MM.1S (cell line): ENCODE results near the gene C3.

Experiments
- DNase-seq: peaks from one replicate; pipeline ENCODE4 v3.0.0-alpha.2; 2015
- H2AFZ ChIP-seq: fragments of 300-600 bp; sonication (generic); 2 replicates; pipeline ENCODE4 v1.6.0; 2016; ENCODE audit warnings: antibody characterized with exemption, low read length
- H3F3A ChIP-seq: fragments of 300-600 bp; sonication (generic); 2 replicates; pipeline ENCODE4 v1.6.1; 2016; ENCODE audit warnings: mild to moderate bottlenecking, antibody characterized with exemption, low read length, moderate library complexity, mixed read lengths; ENCODE audit not compliant: insufficient read depth
- H3K27ac ChIP-seq: fragments of 300-600 bp; sonication (generic); 2 replicates; pipeline ENCODE4 v1.5.1; 2016; ENCODE audit warnings: mild to moderate bottlenecking, low read length
- H3K27me3 ChIP-seq: fragments of 300-600 bp; sonication (generic); replicated peaks from 2 replicates; pipeline ENCODE4 v1.6.0; 2016; ENCODE audit warnings: low read length; ENCODE audit not compliant: insufficient read depth
- H3K36me3 ChIP-seq: fragments of 300-600 bp; sonication (generic); replicated peaks from 2 replicates; pipeline ENCODE4 v1.6.1; 2016; ENCODE audit warnings: mild to moderate bottlenecking, low read length, mixed read lengths; ENCODE audit not compliant: insufficient read depth
- H3K4me1 ChIP-seq: fragments of 300-600 bp; sonication (generic); 2 replicates; pipeline ENCODE4 v1.6.1; 2016; ENCODE audit warnings: low read length, mixed read lengths
- H3K4me2 ChIP-seq: fragments of 300-600 bp; sonication (generic); 2 replicates; pipeline ENCODE4 v1.6.0; 2016; ENCODE audit warnings: low read depth, low read length
- H3K4me3 ChIP-seq: fragments of 300-600 bp; sonication (generic); 2 replicates; pipeline ENCODE4 v1.5.1; 2016; ENCODE audit warnings: low read length, mixed read lengths
- H3K79me2 ChIP-seq: fragments of 300-600 bp; sonication (generic); 2 replicates; pipeline ENCODE4 v1.6.1; 2016; ENCODE audit warnings: mixed run types, low read length, mixed read lengths
- H3K9ac ChIP-seq: fragments of 300-600 bp; sonication (generic); 2 replicates; pipeline ENCODE4 v1.6.1; 2016; ENCODE audit warnings: low read length, mixed read lengths
- H3K9me2 ChIP-seq: fragments of 300-600 bp; sonication (generic); replicated peaks from 2 replicates; pipeline ENCODE4 v1.6.1; 2016; ENCODE audit warnings: mild to moderate bottlenecking, low read length, mixed read lengths; ENCODE audit not compliant: insufficient read depth
- H3K9me3 ChIP-seq: fragments of 300-600 bp; sonication (generic); replicated peaks from 2 replicates; pipeline ENCODE4 v1.6.1; 2016; ENCODE audit warnings: mild to moderate bottlenecking, low read length, mixed read lengths; ENCODE audit not compliant: insufficient read depth
- H4K20me1 ChIP-seq: fragments of 300-600 bp; sonication (generic); 2 replicates; pipeline ENCODE4 v1.6.1; 2016; ENCODE audit warnings: mild to moderate bottlenecking, low read length, moderate library complexity, mixed read lengths; ENCODE audit not compliant: insufficient read depth
- EZH2 ChIP-seq: fragments of 300-600 bp; sonication (generic); optimal IDR thresholded peaks from 2 replicates; pipeline ENCODE3; 2017; ENCODE audit warnings: low read depth, mild to moderate bottlenecking, antibody characterized with exemption, low read length, mixed read lengths
- EZH2phosphoT487 ChIP-seq: fragments of 300-600 bp; sonication (generic); IDR thresholded peaks from 2 replicates; pipeline ENCODE4 v1.6.1; 2018; ENCODE audit warnings: antibody characterized with exemption, low read length
- TF ChIP-seq, protein P1 (sequence below): fragments of 300-600 bp; sonication (generic); IDR thresholded peaks from 2 replicates; pipeline ENCODE4 v1.5.1; 2016; ENCODE audit warnings: antibody characterized with exemption, low read length, mixed read lengths

Gene C3

DNA sequence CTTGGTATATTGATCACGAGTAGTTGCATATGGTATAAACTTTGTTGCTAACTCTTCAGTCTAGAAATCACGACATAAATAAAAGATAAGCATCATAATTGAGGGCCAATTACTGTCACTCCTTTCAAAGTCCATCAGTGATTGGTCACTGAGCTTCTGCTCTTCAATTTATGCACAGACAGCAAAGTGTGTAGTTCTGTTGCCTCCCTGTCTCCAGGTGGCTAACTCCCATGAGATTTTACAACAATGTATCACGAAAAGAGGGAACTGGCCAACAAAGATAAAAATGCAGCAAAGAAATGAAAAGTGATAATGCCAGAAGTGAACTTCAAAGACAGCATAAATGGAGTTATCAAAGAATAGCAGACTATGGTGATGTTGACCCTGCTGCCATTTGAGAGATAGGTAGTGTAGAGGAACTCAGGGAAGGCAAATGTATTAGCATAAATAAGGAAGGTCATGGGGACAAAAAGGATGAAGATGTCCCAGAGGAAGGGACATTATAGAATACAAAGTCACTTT, 37.8 kb downstream of the C3 start:
- TF ChIP-seq EZH2phosphoT487 (no peak), EZH2 (no peak)
- TF ChIP-seq, protein P1, sequence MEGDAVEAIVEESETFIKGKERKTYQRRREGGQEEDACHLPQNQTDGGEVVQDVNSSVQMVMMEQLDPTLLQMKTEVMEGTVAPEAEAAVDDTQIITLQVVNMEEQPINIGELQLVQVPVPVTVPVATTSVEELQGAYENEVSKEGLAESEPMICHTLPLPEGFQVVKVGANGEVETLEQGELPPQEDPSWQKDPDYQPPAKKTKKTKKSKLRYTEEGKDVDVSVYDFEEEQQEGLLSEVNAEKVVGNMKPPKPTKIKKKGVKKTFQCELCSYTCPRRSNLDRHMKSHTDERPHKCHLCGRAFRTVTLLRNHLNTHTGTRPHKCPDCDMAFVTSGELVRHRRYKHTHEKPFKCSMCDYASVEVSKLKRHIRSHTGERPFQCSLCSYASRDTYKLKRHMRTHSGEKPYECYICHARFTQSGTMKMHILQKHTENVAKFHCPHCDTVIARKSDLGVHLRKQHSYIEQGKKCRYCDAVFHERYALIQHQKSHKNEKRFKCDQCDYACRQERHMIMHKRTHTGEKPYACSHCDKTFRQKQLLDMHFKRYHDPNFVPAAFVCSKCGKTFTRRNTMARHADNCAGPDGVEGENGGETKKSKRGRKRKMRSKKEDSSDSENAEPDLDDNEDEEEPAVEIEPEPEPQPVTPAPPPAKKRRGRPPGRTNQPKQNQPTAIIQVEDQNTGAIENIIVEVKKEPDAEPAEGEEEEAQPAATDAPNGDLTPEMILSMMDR = no peak
- H3K4me2 ChIP-seq = no peak overlapping the region

DNA sequence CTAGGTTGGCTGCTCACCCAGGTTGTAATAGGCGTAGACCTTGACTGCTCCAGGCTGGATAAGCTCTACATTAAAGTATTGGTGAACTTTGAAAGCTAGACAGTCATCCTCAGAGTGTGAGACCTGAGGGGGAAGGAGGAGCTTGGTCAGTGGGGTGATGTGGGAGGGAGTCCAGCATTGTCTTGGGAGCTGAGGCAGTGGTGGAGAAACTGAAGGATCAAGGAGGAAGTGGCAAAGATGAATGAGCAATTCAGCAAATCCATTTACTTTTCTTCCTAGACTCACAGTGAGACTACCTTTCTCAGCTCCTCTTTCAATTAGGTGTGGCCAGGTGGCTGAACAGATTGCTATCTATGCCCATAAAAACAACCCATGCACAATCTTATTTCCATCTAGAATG, 40.3 kb downstream of the C3 start:
- no peak overlapping the region for H2AFZ ChIP-seq
- H3K9me2 ChIP-seq = no peaks in the 10 kb centered on the region
- H3K4me1 ChIP-seq = peaks cover 5% of the 10 kb centered on the region
- H3K9ac ChIP-seq = no peak overlapping the region
- no peak for DNase-seq
- H3K9me3 ChIP-seq = no peaks in the 10 kb centered on the region
- H3K27ac ChIP-seq = no peak overlapping the region
- H3K36me3 ChIP-seq = no peaks in the 10 kb centered on the region
- H4K20me1 ChIP-seq = no peaks in the 10 kb centered on the region
- peaks cover 50% of the 10 kb centered on the region for H3K27me3 ChIP-seq
- TF ChIP-seq, protein P1 = no peak
- TF ChIP-seq EZH2 = no peak
- TF ChIP-seq EZH2phosphoT487 = no peak
- no peaks in the 10 kb centered on the region for H3K79me2 ChIP-seq
- H3F3A ChIP-seq = peaks cover 6% of the 10 kb centered on the region; the same call in 1 of the 2 replicates
- no peak overlapping the region for H3K4me3 ChIP-seq
- no peak overlapping the region for H3K4me2 ChIP-seq

More for the DNA sequence above, 37.8 kb downstream of the C3 start:
- Histone ChIP-seq H2AFZ (no peak overlapping the region), H3K27me3 (peaks cover 75% of the 10 kb centered on the region), H3F3A (no peaks in the 10 kb centered on the region), H3K9me3 (no peaks in the 10 kb centered on the region), H3K4me1 (no peaks in the 10 kb centered on the region), H4K20me1 (no peaks in the 10 kb centered on the region), H3K79me2 (no peaks in the 10 kb centered on the region), H3K9ac (no peak overlapping the region), H3K4me3 (no peak overlapping the region), H3K27ac (no peak overlapping the region), H3K9me2 (no peaks in the 10 kb centered on the region), H3K36me3 (no peaks in the 10 kb centered on the region)
- no peak for DNase-seq

DNA sequence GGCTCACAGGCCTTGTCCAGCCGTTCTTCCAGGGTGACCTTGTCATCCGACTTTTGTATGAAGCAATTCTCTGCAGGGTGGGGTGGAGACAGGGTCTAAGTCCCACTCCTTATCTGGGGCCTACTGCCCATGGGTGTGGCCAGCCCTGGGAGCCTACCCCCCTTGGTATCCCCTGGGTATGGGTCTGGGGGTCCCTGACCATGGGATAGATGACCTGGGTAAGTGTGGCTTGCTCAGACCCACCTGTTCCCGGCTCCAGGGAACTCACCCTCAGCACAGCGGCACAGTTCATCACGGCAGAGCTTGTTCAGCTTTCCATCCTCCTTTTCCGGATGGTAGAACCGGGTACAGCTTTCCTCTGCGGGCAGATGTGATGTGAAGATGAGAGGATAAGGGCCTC, 41.3 kb downstream of the C3 start:
- Histone ChIP-seq H3K4me2 (no peak overlapping the region), H3K9me2 (no peaks in the 10 kb centered on the region), H3K9ac (no peak overlapping the region), H3K4me3 (no peak overlapping the region), H2AFZ (no peak overlapping the region), H3K36me3 (no peaks in the 10 kb centered on the region), H3K27me3 (peaks cover 40% of the 10 kb centered on the region), H4K20me1 (no peaks in the 10 kb centered on the region), H3K9me3 (no peaks in the 10 kb centered on the region), H3F3A (peaks cover 9% of the 10 kb centered on the region; the same call in 1 of the 2 replicates), H3K27ac (no peak overlapping the region), H3K79me2 (no peaks in the 10 kb centered on the region), H3K4me1 (peaks cover 10% of the 10 kb centered on the region)
- TF ChIP-seq, protein P1 = no peak
- TF ChIP-seq EZH2phosphoT487 = no peak
- no peak for TF ChIP-seq EZH2
- no peak for DNase-seq
